HG03280 (cell line): ENCODE results near the gene LETMD1.

Experiments used
- ATAC-seq: cut with Tn5 transposase; IDR thresholded peaks from one replicate; pipeline ENCODE4 v1.9.1; 2021; ENCODE audit warnings: mild to moderate bottlenecking, moderate library complexity; ENCODE audit not compliant: unreplicated experiment

Gene LETMD1

GRCh38 chr12:51025338-51025835, 22.7 kb upstream of the LETMD1 start:
- ATAC-seq: no peak

- ATAC-seq: peak; percentile 94
These were observed 22.1 kb upstream of the LETMD1 start, which contains the start of gene SLC11A2 for GRCh38 chr12:51025836-51026638. TSS of gene SLC11A2 (minus strand) at chr12:51026384. CDS start at chr12:51010728, 15,656 bp downstream.

GRCh38 chr12:51027342-51027835, 20.7 kb upstream of the LETMD1 start:
- ATAC-seq: no peak

- ATAC-seq: no peak
These were observed 19.9 kb upstream of the LETMD1 start for GRCh38 chr12:51028126-51028812.

GRCh38 chr12:51028813-51029150, 19.3 kb upstream of the LETMD1 start:
- ATAC-seq: no peak

GRCh38 chr12:51033048-51033447, 15.1 kb upstream of the LETMD1 start:
- ATAC-seq: no peak

- ATAC-seq: no peak
These were observed 14.6 kb upstream of the LETMD1 start for GRCh38 chr12:51033457-51034089.

GRCh38 chr12:51036279-51036678, 11.8 kb upstream of the LETMD1 start:
- ATAC-seq: no peak

GRCh38 chr12:51048661-51049251, 629 bp downstream of the LETMD1 start:
- no peak for ATAC-seq

GRCh38 chr12:51049525-51049924, 1.4 kb downstream of the LETMD1 start:
- no peak for ATAC-seq

GRCh38 chr12:51051787-51052186, 3.7 kb downstream of the LETMD1 start:
- ATAC-seq: no peak

GRCh38 chr12:51055060-51055459, 6.9 kb downstream of the LETMD1 start:
- no peak for ATAC-seq

- ATAC-seq: no peak
These were observed 8.1 kb downstream of the LETMD1 start for GRCh38 chr12:51056242-51056641.

- no peak for ATAC-seq
These were observed 11.0 kb downstream of the LETMD1 start for GRCh38 chr12:51059086-51059485.

GRCh38 chr12:51062631-51063397, 14.7 kb downstream of the LETMD1 start:
- no peak for ATAC-seq

- no peak for ATAC-seq
These were observed 17.4 kb downstream of the LETMD1 start for GRCh38 chr12:51065530-51065929.

- no peak for ATAC-seq
These were observed 19.1 kb downstream of the LETMD1 start for GRCh38 chr12:51067229-51067628.

- ATAC-seq: no peak
These were observed 19.6 kb downstream of the LETMD1 start for GRCh38 chr12:51067771-51068170.

- ATAC-seq: no peak
These were observed 21.9 kb downstream of the LETMD1 start for GRCh38 chr12:51070004-51070403.

GRCh38 chr12:51071663-51072062, 23.5 kb downstream of the LETMD1 start:
- ATAC-seq: no peak
